CD4-positive, alpha-beta T cell treated with Interleukin-17A for 4 hours (primary cell): Measurements from ENCODE around the gene ECE1.
"Not testable (repeated sequence)": the region's sequence is repeated elsewhere in the genome, so short reads cannot be mapped to it uniquely, and the experiment has no call there.

Experiments used
- DNase-seq: peaks from one replicate; pipeline ENCODE4 v3.0.0-alpha.2; 2020; ENCODE audit warnings: mixed read lengths

The ECE1 gene

DNA sequence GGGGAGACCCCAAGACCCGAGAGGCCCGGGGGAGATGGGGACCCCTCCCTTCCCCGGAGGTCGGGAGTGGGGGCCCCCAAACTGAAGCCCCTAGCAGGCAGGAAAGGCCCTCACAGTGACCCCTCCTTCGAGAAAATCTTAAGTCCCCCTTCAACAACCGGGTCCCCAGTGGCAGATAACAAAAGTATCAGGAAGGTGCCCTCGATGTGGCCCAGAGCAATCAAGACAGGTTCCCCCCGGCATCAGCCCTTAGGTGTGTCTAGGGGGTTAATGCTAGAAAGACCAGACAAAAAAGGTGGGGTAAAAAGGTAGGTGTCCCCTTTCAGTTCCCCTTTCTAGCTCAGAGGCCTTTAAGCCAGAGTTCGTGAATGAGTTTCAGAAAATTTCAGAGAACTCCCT, 282 bp upstream of the ECE1 start:
- DNase-seq = peak; percentile 41

- no peak for DNase-seq
Observed at GRCh38 chr1:21289127-21289526, 1.1 kb downstream of the ECE1 start.

- no peak for DNase-seq
Observed at GRCh38 chr1:21287905-21288514, 2.3 kb downstream of the ECE1 start.

DNA sequence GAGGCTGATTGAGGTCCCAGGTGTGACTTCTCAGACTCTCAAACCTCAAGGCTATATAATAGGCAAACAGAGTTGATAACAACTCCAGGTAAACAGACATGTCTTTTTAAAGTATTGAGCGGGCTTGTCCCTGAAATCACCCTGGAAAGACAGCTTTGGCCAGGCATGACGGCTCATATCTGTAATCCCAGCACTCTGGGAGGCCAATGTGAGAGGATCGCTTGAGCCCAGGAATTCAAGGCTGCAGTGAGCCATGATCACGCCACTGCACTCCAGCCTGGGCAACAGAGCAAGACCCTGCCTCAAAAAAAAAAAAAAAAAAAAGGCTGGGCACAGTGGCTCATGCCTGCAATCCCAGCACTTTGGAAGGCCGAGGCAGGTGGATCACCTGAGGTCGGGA, 4.9 kb downstream of the ECE1 start:
- DNase-seq = not testable (repeated sequence)

- no peak for DNase-seq
Observed at GRCh38 chr1:21285055-21285372, 5.2 kb downstream of the ECE1 start.

DNA sequence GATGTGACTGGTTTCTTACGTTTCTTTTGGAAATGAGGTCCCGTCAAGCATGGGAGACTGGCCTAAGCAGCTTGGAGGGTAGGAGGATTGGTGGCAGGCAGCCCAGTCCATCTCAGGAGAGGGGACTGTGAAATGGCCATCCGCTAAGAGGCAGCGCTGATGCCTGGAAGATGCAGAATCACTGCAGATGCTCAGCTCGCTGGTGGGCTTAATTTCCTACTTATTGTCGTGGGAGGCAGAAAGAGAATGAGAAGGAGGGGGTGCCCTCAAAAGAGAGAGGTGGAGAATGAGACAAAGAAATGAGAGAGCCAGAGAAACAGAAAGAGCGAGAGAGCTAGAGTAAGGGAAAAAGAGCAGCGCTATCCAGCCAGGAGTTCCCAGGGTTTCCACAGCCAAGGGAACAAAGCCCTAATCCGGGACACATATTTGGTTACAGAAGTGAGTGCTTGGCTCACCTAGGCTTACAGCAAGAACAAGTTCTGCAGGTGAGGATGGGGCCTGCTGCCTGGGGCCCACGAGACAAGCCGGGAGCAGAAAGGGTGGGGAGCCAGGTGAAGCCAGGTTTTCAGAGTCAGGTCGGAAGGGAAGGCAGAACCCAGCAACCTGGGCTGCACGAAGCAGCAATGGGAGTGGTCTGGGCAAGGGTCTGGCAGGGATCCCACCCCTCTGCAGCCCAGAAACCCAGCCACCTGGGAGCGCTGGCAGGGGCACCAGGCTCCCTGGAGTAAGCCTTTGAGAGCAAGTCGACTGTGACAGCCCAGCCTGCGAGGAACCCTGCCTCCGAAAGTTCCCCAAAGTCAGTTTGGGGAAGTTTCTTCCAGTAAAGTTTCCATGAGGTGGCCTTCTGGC, 5.8 kb downstream of the ECE1 start:
- DNase-seq = no peak

- no peak for DNase-seq
Observed at GRCh38 chr1:21283524-21283923, 6.7 kb downstream of the ECE1 start.

DNA sequence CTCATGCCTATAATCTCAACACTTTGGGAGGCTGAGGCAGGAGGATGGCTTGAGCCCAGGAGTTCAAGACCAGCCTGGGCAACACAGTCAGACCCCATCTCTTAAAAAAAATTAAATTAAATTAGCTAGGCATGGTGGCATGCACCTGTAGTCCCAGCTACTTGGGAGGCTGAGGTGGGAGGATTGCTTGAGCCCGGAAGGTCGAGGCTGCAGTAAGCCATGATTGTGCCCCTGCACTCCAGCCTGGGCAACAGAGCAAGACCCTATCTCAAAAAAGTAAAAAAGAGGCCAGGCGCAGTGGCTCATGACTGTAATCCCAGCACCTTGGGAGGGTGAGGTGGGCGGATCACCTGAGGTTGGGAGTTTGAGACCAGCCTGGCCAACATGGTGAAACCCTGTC, 8.2 kb downstream of the ECE1 start:
- DNase-seq = not testable (repeated sequence)

- no peak for DNase-seq
Observed at GRCh38 chr1:21280482-21280881, 9.8 kb downstream of the ECE1 start.

DNA sequence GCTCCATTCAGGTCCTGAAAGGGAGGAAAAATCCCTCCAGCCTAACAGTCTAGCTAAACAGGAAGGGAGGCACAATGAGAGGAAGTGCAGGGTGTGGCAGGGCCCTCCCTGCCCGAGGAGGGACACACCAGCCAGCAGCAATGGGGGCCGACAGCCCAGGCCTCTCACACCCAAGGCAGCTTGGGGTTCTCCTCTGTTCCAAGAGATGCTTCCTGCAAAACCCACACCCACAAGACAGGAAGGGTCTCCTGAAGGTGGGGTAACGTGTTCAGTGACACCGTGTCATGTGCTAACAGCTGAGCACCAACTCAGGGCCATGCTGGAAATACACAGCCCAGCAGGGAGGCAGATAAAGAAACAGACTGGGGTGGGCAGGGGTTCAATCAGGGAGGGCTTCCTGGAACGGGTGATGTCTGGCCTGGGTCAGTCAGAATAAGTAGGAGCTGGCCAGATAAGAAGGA, 10.2 kb downstream of the ECE1 start:
- peak; percentile 47 for DNase-seq

DNA sequence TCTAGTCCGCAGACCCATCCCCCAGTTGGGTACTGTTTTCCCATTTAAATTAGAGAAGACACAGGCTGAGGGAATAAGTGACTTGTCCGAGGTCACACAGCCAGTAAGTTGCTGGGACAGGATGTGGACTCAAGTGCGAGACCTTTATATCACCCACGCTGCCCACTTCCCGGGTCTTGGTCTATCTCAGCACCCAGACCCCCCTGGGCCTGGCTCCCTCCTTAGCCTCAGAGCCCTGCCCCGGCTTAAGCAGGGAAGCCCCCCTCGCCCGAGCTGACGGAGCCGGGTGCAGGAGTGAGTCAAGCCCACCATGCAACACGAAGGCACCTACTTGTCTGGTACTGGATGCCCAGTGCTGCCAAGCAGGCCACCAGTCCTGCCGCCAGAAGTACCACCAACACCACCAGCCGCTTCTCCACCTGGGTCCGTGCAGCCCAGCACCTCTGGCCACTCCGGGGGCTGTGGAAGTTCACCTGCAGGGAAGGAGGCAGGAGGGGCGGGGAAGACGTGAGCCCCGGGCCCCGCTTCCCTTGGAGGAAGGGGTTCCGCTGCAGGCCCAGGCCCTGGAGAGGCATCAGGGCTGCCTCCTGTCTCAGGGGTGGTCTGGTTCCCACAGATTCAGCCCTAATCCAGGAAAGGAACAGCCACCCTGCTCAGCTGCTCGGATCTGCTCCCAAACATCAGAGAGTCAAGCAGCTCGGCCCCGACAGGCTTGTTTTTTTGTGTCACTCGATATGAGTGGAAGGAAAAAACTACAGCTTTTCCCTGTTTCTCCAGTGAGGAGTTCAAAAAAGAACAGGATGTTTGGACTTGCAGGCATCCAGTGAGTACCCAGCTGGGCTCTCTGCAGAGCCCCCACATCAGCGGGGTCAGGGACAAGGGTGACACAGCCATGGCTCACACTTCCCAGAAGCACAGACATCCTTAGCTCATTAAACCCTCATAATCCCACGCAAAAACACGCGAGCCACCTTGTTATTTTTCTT, 11.1 kb downstream of the ECE1 start:
- no peak for DNase-seq

GRCh38 chr1:21278208-21278859, 11.9 kb downstream of the ECE1 start:
- DNase-seq = no peak

DNA sequence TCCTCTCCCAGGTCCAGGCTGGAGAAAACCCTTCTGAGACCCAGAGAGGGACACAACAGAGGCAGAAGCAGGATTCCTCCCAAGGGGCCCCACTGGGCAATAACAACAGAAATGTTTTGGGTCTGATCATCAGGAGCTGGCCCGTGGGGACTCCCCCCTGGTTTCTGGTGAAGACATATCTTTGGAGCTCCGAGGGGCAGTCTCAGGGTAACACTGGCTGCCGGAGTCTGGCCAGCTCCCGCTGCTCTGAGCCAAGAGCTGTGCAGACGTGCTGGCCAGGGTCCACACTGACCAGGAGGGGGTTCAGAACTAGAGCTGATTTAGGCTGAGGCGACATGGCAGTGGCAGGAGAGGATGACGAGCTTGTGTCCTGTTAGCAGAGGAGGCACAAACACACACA, 13.1 kb downstream of the ECE1 start:
- no peak for DNase-seq

DNA sequence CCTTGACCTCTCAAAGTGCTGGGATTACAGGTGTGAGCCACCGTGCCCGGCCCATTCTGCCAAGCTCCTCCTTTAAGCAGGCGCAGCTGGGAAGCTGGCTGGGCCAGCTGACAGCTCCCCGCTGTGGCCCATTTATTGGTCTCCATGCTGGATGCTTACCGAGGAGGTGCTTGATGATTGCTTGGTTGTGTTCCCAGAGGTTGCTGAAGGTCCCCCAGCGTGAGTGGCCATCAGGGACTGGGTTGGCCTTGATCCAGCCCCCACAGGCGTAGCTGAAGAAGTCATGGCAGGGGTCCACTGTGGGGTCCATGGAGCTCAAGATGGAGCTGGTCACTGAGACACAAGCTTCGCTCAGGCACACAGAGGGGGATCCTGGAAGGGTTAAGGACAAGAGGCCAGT, 17.7 kb downstream of the ECE1 start:
- DNase-seq = no peak

GRCh38 chr1:21271550-21271949, 18.7 kb downstream of the ECE1 start:
- no peak for DNase-seq

DNA sequence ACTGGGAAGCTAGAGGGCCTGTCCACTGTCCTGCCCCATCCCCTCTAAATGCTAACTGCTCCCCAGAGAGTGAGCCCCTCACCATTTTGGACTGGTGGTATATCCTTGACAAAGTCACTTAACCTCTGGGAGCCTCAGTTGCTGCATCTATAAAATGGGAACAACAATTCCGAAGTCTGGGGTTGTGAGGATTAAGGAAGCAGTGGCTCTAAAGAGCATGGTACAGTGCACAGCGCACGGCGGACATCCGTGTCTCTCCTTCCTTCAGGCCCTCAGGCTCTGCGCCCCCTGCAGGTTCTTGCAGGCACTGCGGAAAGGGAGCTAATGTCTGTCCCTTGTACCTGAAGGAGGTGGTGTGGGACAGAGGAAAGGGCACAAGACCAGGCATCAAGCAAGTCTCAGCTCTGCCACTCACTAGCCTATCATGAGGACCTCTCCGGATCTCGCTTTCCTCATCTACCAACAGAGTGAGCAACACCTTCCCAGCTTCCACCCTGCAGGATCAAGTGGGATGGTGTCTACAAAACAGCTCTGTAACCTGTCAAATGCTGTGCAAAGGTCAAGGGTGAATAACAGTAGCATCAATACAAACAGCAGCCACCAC, 20.1 kb downstream of the ECE1 start:
- peak; percentile 88 for DNase-seq

- no peak for DNase-seq
Observed at GRCh38 chr1:21269461-21270085, 20.7 kb downstream of the ECE1 start.

- DNase-seq = no peak
Observed at GRCh38 chr1:21268281-21269239, 21.7 kb downstream of the ECE1 start.

DNA sequence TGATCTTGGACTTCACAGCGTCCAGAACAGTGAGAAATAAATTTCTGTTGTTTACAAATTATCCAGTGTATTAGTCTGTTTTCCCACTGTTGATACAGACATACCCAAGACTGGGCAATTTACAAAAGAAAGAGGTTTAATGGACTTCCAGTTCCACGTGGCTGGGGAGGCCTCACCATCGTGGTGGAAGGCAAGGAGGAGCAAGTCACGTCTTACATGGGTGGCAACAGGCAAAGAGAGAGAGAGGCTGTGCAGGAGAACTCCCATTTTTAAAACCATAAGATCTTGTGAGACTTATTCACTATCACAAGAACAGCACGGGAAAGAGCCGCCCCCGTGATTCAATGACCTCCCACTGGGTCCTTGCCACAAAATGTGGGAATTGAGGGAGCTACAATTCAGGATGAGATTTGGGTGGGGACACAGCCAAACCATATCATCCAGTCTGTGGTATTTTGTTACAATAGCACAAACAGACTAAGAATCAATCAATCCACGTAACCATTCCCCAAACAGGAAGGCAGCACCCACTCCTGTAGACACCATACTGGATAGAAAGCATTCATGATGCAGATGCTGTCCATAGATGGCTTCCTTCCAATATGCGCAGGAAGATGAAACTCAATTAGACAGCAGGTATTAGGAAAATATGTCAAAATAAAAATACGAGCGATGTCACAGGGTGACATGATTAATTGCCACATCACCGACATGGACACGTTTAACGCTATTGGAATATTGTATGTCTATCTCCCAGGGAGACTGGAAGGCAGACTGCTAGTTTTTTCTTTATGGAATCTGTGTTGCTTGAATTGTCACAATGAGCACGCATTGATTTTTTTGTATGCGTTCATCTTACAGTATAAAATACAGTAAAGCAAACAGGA, 22.8 kb downstream of the ECE1 start:
- DNase-seq = no peak
